Transverse colon (tissue), 4 donors: Measurements from ENCODE around the gene AGXT. TPM values are rescaled to one million over a fixed set of nuclear protein-coding genes. Genes with fewer than 3 reads are reported as not detected.
A peak's percentile ranks its signal among the peaks of the same experiment; 100 is the strongest.

ENCODE experiments used
- DNase-seq: peaks from one replicate; pipeline ENCODE4 v3.0.0-alpha.2; 2019
- H3K27ac ChIP-seq, 4 donors: fragments of 200-600 bp; sonication (generic); 2 replicates each; pipeline ENCODE4 v1.5.1; 2016 to 2018; ENCODE audit warnings: inconsistent platforms in 4 of 4
- H3K27me3 ChIP-seq: fragments of 200-600 bp; sonication (generic); 2 replicates; pipeline ENCODE4 v1.5.1; 2017; ENCODE audit warnings: inconsistent platforms
- H3K36me3 ChIP-seq, 4 donors: fragments of 200-600 bp; sonication (generic); 2 replicates each; pipeline ENCODE4 v1.5.1; 2017 to 2019; ENCODE audit warnings: inconsistent platforms in 4 of 4
- H3K4me1 ChIP-seq, 4 donors: fragments of 200-600 bp; sonication (generic); 2 replicates each; pipeline ENCODE4 v1.5.1; 2017 to 2020; ENCODE audit warnings: inconsistent platforms in 4 of 4
- H3K4me3 ChIP-seq, 4 donors: fragments of 200-600 bp; sonication (generic); 1 replicate in 1 of 4; 2 replicates in 3 of 4; pipeline versions ENCODE4 v1.5.1 to v1.6.1; 2017 to 2019; ENCODE audit warnings: inconsistent platforms in 4 of 4
- H3K9me3 ChIP-seq, 2 donors: fragments of 200-600 bp; sonication (generic); 2 replicates each; pipeline ENCODE4 v1.5.1; 2017 to 2019; ENCODE audit warnings: inconsistent platforms in 2 of 2
- CTCF ChIP-seq, 5 experiments: fragments of 200-600 bp in 3 of 5; fragments of 450-650 bp in 2 of 5; sonication (generic) in 3 of 5; IDR thresholded peaks; 1 replicate in 2 of 5; 2 replicates in 3 of 5; pipeline ENCODE4 v1.5.1; 2016 to 2017; ENCODE audit warnings: antibody characterized with exemption in 5 of 5, inconsistent platforms in 3 of 5, mild to moderate bottlenecking in 2 of 5, moderate library complexity in 1 of 5
- EP300 ChIP-seq: sonication (generic); formaldehyde crosslinking; IDR thresholded peaks from one replicate; pipeline ENCODE4 v1.6.1; 2017; ENCODE audit warnings: antibody characterized with exemption, low read depth
- POLR2A ChIP-seq: fragments of 450-650 bp; IDR thresholded peaks from one replicate; pipeline ENCODE4 v1.6.1; 2016; ENCODE audit warnings: antibody characterized with exemption, mild to moderate bottlenecking, moderate library complexity
- POLR2AphosphoS5 ChIP-seq, 3 donors: sonication (generic); formaldehyde crosslinking; IDR thresholded peaks; one replicate each; pipeline ENCODE4 v1.6.1; 2016; ENCODE audit warnings: antibody characterized with exemption in 3 of 3
- WGBS, 2 donors: methylation state at CpG; one replicate each; pipeline ENCODE4 v1.1.5; 2018; ENCODE audit warnings: low coverage in 1 of 2; 5-methylcytosine and 5-hydroxymethylcytosine counted together
- in situ Hi-C, 4 donors: fragments of 200-750 bp; cut with MboI; loops; one replicate each; pipeline versions ENCODE4 v1.15.0 to v1.15.1; 2017; ENCODE audit warnings: low sequenced_read_pairs in 3 of 4, low pct_ligation_motif_present in 1 of 4, low pct_unique_long_range_greater_than_20kb in 1 of 4
- intact Hi-C: fragments of 100-400 bp; cut with DNase I; formaldehyde crosslinking; loops from one replicate; pipeline ENCODE4 v1.15.1; 2023; ENCODE audit warnings: low total_unique reads
- total RNA-seq, 4 donors: library from RNA; depleted of rRNA; stranded (reverse); fragments of >200 nt; gene quantifications; one replicate each; pipeline ENCODE4 v1.1.0, GENCODE V29; 2016

The AGXT gene
- total RNA-seq, 4 donors from 2014 or later = 0.32 to 2.2 (median 0.82) TPM; not detected in 1

GRCh38 chr2:240918258-240919091 lies 49.9 kb downstream of the AGXT start:
- in situ Hi-C loops = no loop called here
- Histone ChIP-seq H3K4me3 (no peak overlapping the region), H3K27ac (no peak overlapping the region), H3K9me3 (no peaks in the 10 kb centered on the region), H3K4me1 (peaks cover 0 to 16% (median 5%) of the 10 kb centered on the region in 4 donors), H3K36me3 (no peaks in the 10 kb centered on the region), H3K27me3 (peaks cover 27% of the 10 kb centered on the region)
- DNase-seq = peak; percentile 3
- 67 to 89% methylated on average over 3 to 25 of the region's 36 CpGs for WGBS, 2 donors
- TF ChIP-seq POLR2AphosphoS5 (IDR thresholded peaks at IDR 0.05) (no peak), POLR2A (no peak)
- intact Hi-C loops = no loop called here

GRCh38 chr2:240919161-240919781 lies 50.6 kb downstream of the AGXT start:
- Histone ChIP-seq H3K27me3 (peaks cover 22% of the 10 kb centered on the region), H3K4me3 (no peak overlapping the region), H3K4me1 (peaks cover 0 to 11% (median 5%) of the 10 kb centered on the region in 4 donors), H3K36me3 (no peaks in the 10 kb centered on the region), H3K9me3 (no peaks in the 10 kb centered on the region), H3K27ac (no peak overlapping the region)
- 77% methylated on average over 17 of the region's 19 CpGs; no CpG with 5 or more reads in 1 of the 2 donors for WGBS, 2 donors
- in situ Hi-C loops = no loop called here
- TF ChIP-seq POLR2AphosphoS5 (IDR thresholded peaks at IDR 0.05) = no peak
- no peak for TF ChIP-seq POLR2A
- no peak for TF ChIP-seq CTCF (IDR thresholded peaks at IDR 0.05)
- TF ChIP-seq EP300 = no peak
- peak; percentile 4 for DNase-seq
- intact Hi-C loops = no loop called here

GRCh38 chr2:240919786-240920782 lies 51.5 kb downstream of the AGXT start:
- H3K36me3 ChIP-seq = no peaks in the 10 kb centered on the region
- 87% methylated on average over 26 of the region's 31 CpGs; no CpG with 5 or more reads in 1 of the 2 donors for WGBS, 2 donors
- H3K4me1 ChIP-seq = peaks cover 0 to 11% (median 5%) of the 10 kb centered on the region in 4 donors
- TF ChIP-seq EP300 (no peak), POLR2A (no peak), POLR2AphosphoS5 (IDR thresholded peaks at IDR 0.05) (no peak), CTCF (IDR thresholded peaks at IDR 0.05) (no peak)
- peak overlapping the region in 1 of 4 donors; percentile 48 for H3K27ac ChIP-seq
- peak; percentile 7 for DNase-seq
- in situ Hi-C loops = no loop called here
- H3K27me3 ChIP-seq = peaks cover 16% of the 10 kb centered on the region
- no peaks in the 10 kb centered on the region for H3K9me3 ChIP-seq
- intact Hi-C loops = no loop called here
- H3K4me3 ChIP-seq = no peak overlapping the region

- Histone ChIP-seq H3K4me1 (peaks cover 0 to 9% (median 4%) of the 10 kb centered on the region in 4 donors), H3K27ac (peak overlapping the region in 2 of 4 donors; percentile 33 to 48), H3K36me3 (no peaks in the 10 kb centered on the region), H3K4me3 (no peak overlapping the region), H3K9me3 (no peaks in the 10 kb centered on the region), H3K27me3 (peaks cover 9% of the 10 kb centered on the region)
- intact Hi-C loops (no loop called here), in situ Hi-C loops (no loop called here)
- peak; percentile 7 for DNase-seq
- 68% methylated on average over 4 of the region's 4 CpGs; no CpG with 5 or more reads in 1 of the 2 donors for WGBS, 2 donors
- TF ChIP-seq POLR2A = no peak
- no peak for TF ChIP-seq EP300
- TF ChIP-seq POLR2AphosphoS5 (IDR thresholded peaks at IDR 0.05) = no peak
- no peak for TF ChIP-seq CTCF (IDR thresholded peaks at IDR 0.05)
Measured at GRCh38 chr2:240920783-240921231, 52.2 kb downstream of the AGXT start.
